CD4-positive, alpha-beta T cell treated with Interleukin-15 for 4 hours (primary cell): Measurements from ENCODE around the gene ENPP4.
"Not testable (repeated sequence)": the region's sequence is repeated elsewhere in the genome, so short reads cannot be mapped to it uniquely, and the experiment has no call there.

Experiments
- DNase-seq: peaks from one replicate; pipeline ENCODE4 v3.0.0-alpha.2; 2020; ENCODE audit warnings: low spot score

Gene ENPP4

GRCh38 chr6:46131291-46131690 lies 1.5 kb downstream of the ENPP4 start:
- not testable (repeated sequence) for DNase-seq

- no peak for DNase-seq
These were observed 4.4 kb downstream of the ENPP4 start for GRCh38 chr6:46134216-46134615.

DNA sequence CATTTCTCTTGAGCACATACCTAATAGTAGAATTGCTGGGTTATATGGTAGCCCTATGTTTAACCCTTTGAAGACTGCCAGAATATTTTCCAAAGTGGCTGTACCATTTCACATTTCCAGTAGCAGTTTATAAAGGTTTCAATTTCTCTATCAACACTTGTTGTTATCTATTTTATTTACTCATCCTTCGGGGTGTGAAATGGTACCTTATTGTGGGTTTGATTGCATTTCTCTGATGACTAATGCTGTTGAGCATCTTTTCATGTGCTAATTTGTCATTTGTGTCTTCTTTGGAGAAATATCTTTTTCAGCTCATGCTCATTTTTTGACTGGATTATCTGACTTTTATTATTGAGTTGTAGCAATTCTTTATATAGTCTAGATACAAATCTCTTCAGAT lies 5.4 kb downstream of the ENPP4 start:
- no peak for DNase-seq

DNA sequence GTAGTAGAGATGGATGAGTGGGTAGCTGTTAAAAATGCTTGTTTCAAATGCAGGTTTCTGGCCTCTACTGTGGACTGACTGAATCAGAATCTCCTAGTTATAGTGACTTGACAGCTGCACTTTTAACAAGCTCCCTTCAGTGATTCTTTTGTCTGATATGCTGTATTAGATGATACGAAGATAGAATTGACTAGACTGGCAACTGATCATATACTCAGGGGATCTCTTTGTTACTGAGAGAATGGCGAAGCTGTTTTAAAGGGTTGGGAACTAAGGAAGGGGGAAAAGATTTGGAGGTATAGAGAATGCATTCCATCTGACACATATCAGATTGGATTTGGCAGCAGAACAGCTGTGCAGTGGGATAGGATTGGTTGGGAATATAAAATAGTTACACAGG lies 7.0 kb downstream of the ENPP4 start:
- DNase-seq, result no peak

- no peak for DNase-seq
These were observed 7.6 kb downstream of the ENPP4 start for GRCh38 chr6:46137387-46137786.

- no peak for DNase-seq
These were observed 8.5 kb downstream of the ENPP4 start for GRCh38 chr6:46138281-46138680.

DNA sequence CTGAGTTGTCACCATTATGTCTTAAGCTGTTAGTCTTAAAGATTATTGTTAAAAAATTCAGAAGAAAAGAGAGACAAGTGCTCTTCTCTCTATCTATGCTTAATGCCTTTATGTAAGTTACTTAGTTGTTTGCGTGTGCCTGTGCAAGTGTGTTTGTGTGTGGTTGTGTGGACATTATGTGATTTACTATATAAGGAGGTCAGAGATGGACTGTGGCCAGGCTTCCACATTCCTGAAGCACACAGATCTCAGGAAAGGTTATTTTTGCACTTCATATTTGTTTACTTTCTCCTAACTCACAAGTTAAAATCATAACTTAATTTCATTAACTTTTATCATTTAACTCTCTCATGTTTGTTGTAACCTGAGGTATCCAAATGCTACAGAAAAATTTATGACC lies 14.5 kb downstream of the ENPP4 start:
- no peak for DNase-seq

DNA sequence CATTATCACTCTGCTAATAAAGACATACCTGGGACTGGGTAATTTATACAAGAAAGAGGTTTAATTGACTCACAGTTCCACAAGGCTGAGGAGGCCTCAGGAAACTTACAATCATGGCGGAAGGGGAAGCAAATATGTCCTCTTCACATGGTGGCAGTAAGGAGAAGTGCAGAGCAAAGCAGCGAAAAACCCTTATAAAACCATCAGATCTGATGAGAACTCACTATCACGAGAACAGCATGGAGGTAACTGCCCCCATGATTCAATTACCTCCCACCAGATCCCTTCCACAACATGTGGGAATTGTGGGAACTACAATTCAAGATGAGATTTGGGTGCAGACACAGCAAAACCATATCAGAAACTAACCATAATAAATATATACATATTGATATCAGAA lies 19.3 kb downstream of the ENPP4 start:
- DNase-seq, result not testable (repeated sequence)

- no peak for DNase-seq
These were observed 26.9 kb downstream of the ENPP4 start for GRCh38 chr6:46156701-46157100.

DNA sequence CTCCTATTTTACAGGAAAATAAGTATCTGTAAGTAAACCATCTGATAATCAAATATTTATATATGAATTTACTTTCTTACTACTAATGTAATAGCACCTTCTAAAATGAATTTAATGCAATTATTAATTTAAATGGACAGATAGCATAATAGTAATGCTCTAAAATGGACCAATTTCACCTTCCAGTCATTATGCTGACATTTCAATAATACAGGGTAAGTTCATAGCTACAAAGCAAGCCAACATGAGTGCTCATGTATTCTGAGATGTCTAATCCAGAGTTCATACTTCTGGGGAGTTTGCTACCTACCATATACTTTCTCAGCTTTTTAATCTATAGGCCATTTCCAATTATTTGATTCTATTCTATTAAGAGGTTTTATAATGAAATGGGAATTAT lies 29.4 kb downstream of the ENPP4 start:
- DNase-seq, result no peak

- DNase-seq, result no peak
These were observed 30.3 kb downstream of the ENPP4 start for GRCh38 chr6:46160102-46160501.

GRCh38 chr6:46170357-46171289 lies 40.8 kb downstream of the ENPP4 start, which contains the start of gene ENPP5:
Gene ENPP5, minus strand, starts transcription at chr6:46170980. Its CDS starts 2,718 bp downstream, at chr6:46168262.
- peak; percentile 69 for DNase-seq

DNA sequence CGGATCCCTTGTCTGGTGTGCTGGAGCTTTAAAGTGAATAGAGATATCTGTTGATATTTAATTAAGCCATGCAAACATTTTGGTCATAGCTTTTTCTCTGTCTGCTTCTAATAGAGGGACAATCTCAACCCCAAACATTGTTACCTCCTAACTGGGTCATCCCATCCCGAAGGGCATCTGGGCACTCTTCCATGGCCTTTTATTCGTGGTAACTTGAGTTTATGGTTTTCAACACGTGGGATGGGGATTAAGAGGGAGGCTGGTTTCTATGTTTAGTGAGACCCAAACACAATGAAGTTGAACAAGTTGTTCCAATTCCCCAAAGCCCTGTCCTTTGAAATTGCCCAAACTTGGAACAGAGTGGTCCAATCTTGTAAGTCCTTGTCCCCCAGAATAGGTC lies 42.4 kb downstream of the ENPP4 start:
- DNase-seq, result no peak

DNA sequence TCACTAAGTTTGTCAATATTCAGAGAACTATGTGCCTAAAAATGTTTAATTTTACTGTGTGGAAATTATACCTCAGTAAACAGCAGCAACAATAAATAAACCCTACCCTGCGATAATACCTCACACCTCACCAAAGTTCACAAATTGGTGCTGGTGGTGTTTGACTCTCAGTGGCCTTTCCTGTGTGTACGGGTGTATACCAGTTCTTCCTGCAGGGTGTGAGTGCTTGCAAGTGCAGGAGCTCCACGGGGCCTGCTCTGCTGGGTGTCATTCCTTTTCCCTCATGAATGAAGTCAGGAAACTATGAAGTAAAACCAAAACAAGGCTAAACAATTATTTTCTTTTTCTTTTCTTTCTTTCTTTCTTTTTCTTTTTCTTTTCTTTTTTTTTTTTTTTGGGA lies 45.1 kb downstream of the ENPP4 start:
- peak; percentile 9 for DNase-seq

DNA sequence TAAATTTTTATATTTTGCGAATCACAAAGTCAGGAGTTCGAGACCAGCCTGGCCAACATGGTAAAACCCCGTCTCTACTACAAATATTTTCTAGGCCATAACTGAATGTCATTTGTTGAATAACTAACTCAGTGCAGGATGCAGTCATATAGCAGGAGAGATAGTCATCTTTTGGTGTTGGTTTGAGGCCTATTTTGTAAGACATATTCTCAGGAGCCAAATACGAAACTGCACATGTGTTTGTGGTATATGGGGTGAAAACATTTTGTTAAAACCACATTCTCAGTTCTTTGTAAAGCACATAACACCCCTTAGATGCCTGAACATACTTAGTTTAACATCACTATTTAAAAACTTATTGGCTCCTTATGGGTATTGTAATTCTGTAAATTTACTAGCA lies 45.7 kb downstream of the ENPP4 start:
- peak; percentile 37 for DNase-seq

- DNase-seq, result no peak
These were observed 46.2 kb downstream of the ENPP4 start for GRCh38 chr6:46175976-46176375.

- no peak for DNase-seq
These were observed 54.3 kb downstream of the ENPP4 start for GRCh38 chr6:46184114-46184513.

- DNase-seq, result no peak
These were observed 56.8 kb downstream of the ENPP4 start for GRCh38 chr6:46186583-46186982.

GRCh38 chr6:46189726-46190125 lies 59.9 kb downstream of the ENPP4 start:
- DNase-seq, result no peak

- no peak for DNase-seq
These were observed 61.1 kb downstream of the ENPP4 start for GRCh38 chr6:46190889-46191288.

- DNase-seq, result no peak
These were observed 62.2 kb downstream of the ENPP4 start for GRCh38 chr6:46191961-46192360.
